Caki2 (cell line): Measurements from ENCODE around the gene LYZL1. TPM values are rescaled to one million over a fixed set of nuclear protein-coding genes. Genes with fewer than 3 reads are reported as not detected.
"Not testable (repeated sequence)": the region's sequence is repeated elsewhere in the genome, so short reads cannot be mapped to it uniquely, and the experiment has no call there.

Experiments
- DNase-seq: peaks from one replicate; pipeline ENCODE4 v3.0.0-alpha.2; 2015; ENCODE audit warnings: low read depth
- in situ Hi-C: cut with HindIII; loops from 2 replicates; pipeline ENCODE4 v1.10.0; 2016; ENCODE audit warnings: low sequenced_read_pairs, low pct_unique_long_range_greater_than_20kb, mixed read lengths
- total RNA-seq: library from RNA; depleted of rRNA; stranded (reverse); fragments of >200 nt; shearing (Covaris generic); gene quantifications from 2 replicates; pipeline ENCODE4 v1.2.3, GENCODE V29; 2014; ENCODE audit warnings: low replicate concordance

The LYZL1 gene
- total RNA-seq, 1 experiment from 2014 or later, result not detected

GRCh38 chr10:29257106-29257783 lies 31.6 kb upstream of the LYZL1 start:
- in situ Hi-C loops, result no loop called here
- peak; percentile 80 for DNase-seq

GRCh38 chr10:29257784-29258135 lies 31.1 kb upstream of the LYZL1 start:
- no peak for DNase-seq
- in situ Hi-C loops, result no loop called here

GRCh38 chr10:29259498-29259897 lies 29.4 kb upstream of the LYZL1 start:
- DNase-seq, result no peak
- in situ Hi-C loops, result no loop called here

- in situ Hi-C loops, result no loop called here
- no peak for DNase-seq
Observed at GRCh38 chr10:29263506-29263905, 25.4 kb upstream of the LYZL1 start.

GRCh38 chr10:29265210-29265768 lies 23.6 kb upstream of the LYZL1 start:
- no peak for DNase-seq
- in situ Hi-C loops, result no loop called here

GRCh38 chr10:29266641-29267040 lies 22.2 kb upstream of the LYZL1 start:
- no peak for DNase-seq
- in situ Hi-C loops, result no loop called here

- no peak for DNase-seq
- in situ Hi-C loops, result no loop called here
Observed at GRCh38 chr10:29268011-29268410, 20.9 kb upstream of the LYZL1 start.

GRCh38 chr10:29269486-29269885 lies 19.4 kb upstream of the LYZL1 start:
- in situ Hi-C loops, result no loop called here
- DNase-seq, result no peak

GRCh38 chr10:29270883-29271282 lies 18.0 kb upstream of the LYZL1 start:
- no peak for DNase-seq
- in situ Hi-C loops, result no loop called here

- in situ Hi-C loops, result no loop called here
- DNase-seq, result no peak
Observed at GRCh38 chr10:29271877-29272276, 17.0 kb upstream of the LYZL1 start.

GRCh38 chr10:29273478-29273877 lies 15.4 kb upstream of the LYZL1 start:
- in situ Hi-C loops, result no loop called here

GRCh38 chr10:29276251-29276850 lies 12.5 kb upstream of the LYZL1 start:
- in situ Hi-C loops, result no loop called here
- DNase-seq, result peak; percentile 63

More at GRCh38 chr10:29273478-29273877, 15.4 kb upstream of the LYZL1 start:
- DNase-seq, result no peak

GRCh38 chr10:29277296-29277695 lies 11.6 kb upstream of the LYZL1 start:
- in situ Hi-C loops, result no loop called here
- peak; percentile 61 for DNase-seq

- DNase-seq, result no peak
- in situ Hi-C loops, result no loop called here
Observed at GRCh38 chr10:29279779-29280487, 8.9 kb upstream of the LYZL1 start.

GRCh38 chr10:29280488-29280840 lies 8.4 kb upstream of the LYZL1 start:
- no peak for DNase-seq
- in situ Hi-C loops, result no loop called here

- in situ Hi-C loops, result no loop called here
- DNase-seq, result no peak
Observed at GRCh38 chr10:29285624-29286051, 3.2 kb upstream of the LYZL1 start.

- in situ Hi-C loops, result no loop called here
- DNase-seq, result no peak
Observed at GRCh38 chr10:29287635-29288034, 1.2 kb upstream of the LYZL1 start.

- in situ Hi-C loops, DNase-seq: not testable (repeated sequence)
Observed at GRCh38 chr10:29291561-29291960, 2.7 kb downstream of the LYZL1 start.

GRCh38 chr10:29292406-29292805 lies 3.5 kb downstream of the LYZL1 start:
- in situ Hi-C loops, DNase-seq: not testable (repeated sequence)
